A673 (cell line): ENCODE data around the gene ATG5. TPM values are rescaled to one million over a fixed set of nuclear protein-coding genes. Genes with fewer than 3 reads are reported as not detected.
"Not testable (repeated sequence)": the region's sequence is repeated elsewhere in the genome, so short reads cannot be mapped to it uniquely, and the experiment has no call there.

ENCODE experiments used
- BruUV-seq: library from RNA; stranded (reverse); fragments of 400-500 nt; replicated peaks from 2 replicates; lab custom pipeline; 2021; lab: Mats Ljungman, UMichigan
- CTCF ChIA-PET: fragments of 300-600 bp; sonication (Branson Sonifier 250); formaldehyde crosslinking; loops from one replicate; lab custom pipeline; 2022; ENCODE audit warnings: antibody characterized with exemption; lab: Charles Lee
- POLR2A ChIA-PET: fragments of 300-600 bp; sonication (Branson Sonifier 250); formaldehyde crosslinking; loops from one replicate; lab custom pipeline; 2022; ENCODE audit warnings: antibody characterized with exemption; ENCODE audit not compliant: low non-redundant PET; lab: Charles Lee
- DNase-seq: peaks from one replicate; pipeline ENCODE4 v3.0.0-alpha.2; 2015; ENCODE audit warnings: low spot score
- H3K27ac ChIP-seq: fragments of 200-600 bp; sonication (generic); 2 replicates; pipeline ENCODE4 v1.5.1; 2016; ENCODE audit warnings: mixed run types, low read depth, mild to moderate bottlenecking, mixed read lengths, antibody characterized with exemption, low read length; ENCODE audit not compliant: poor library complexity, severe bottlenecking
- H3K27me3 ChIP-seq: fragments of 200-600 bp; sonication (generic); replicated peaks from 2 replicates; pipeline ENCODE4 v1.6.1; 2017; ENCODE audit warnings: mixed run types, low read depth, mild to moderate bottlenecking, mixed read lengths, antibody characterized with exemption, low read length; ENCODE audit not compliant: insufficient read depth, poor library complexity
- H3K36me3 ChIP-seq: fragments of 200-600 bp; sonication (generic); 2 replicates; pipeline ENCODE4 v1.6.1; 2016; ENCODE audit warnings: mixed run types, mild to moderate bottlenecking, mixed read lengths, antibody characterized with exemption, low read length; ENCODE audit not compliant: insufficient read depth, poor library complexity, severe bottlenecking
- H3K4me1 ChIP-seq: fragments of 200-600 bp; sonication (generic); 2 replicates; pipeline ENCODE4 v1.6.1; 2017; ENCODE audit warnings: mixed run types, mild to moderate bottlenecking, mixed read lengths, antibody characterized with exemption, low read length; ENCODE audit not compliant: insufficient read depth, poor library complexity, severe bottlenecking
- H3K4me3 ChIP-seq: fragments of 200-600 bp; sonication (generic); 2 replicates; pipeline ENCODE4 v1.5.1; 2016; ENCODE audit warnings: low read depth, mixed run types, mild to moderate bottlenecking, mixed read lengths, low read length; ENCODE audit not compliant: poor library complexity, severe bottlenecking
- H3K9me3 ChIP-seq: fragments of 200-600 bp; sonication (generic); 2 replicates; pipeline ENCODE4 v1.6.1; 2016; ENCODE audit warnings: mixed run types, low read depth, mild to moderate bottlenecking, mixed read lengths, antibody characterized with exemption, low read length; ENCODE audit not compliant: poor library complexity, severe bottlenecking
- EZH2 ChIP-seq: fragments of 200-600 bp; sonication (generic); IDR thresholded peaks from 2 replicates; pipeline ENCODE4 v1.6.1; 2017; ENCODE audit warnings: borderline replicate concordance, low read depth, mild to moderate bottlenecking, mixed read lengths, antibody characterized with exemption, low read length; ENCODE audit not compliant: poor library complexity, severe bottlenecking
- intact Hi-C: fragments of 100-400 bp; cut with micrococcal nuclease; formaldehyde crosslinking; loops from one replicate; pipeline ENCODE4 v1.10.0; 2022; ENCODE audit not compliant: unreplicated experiment
- total RNA-seq: library from RNA; stranded (reverse); gene quantifications from 2 replicates; pipeline ENCODE4 v1.2.3, GENCODE V29; 2021
- TF ChIP-seq, protein P1 (sequence below): fragments of 300-800, 200-600 bp; sonication (generic); conservative IDR thresholded peaks from 2 replicates; pipeline ENCODE4 v1.5.1; 2017; ENCODE audit warnings: low read depth, mild to moderate bottlenecking, antibody characterized with exemption, low read length, moderate library complexity, mixed read lengths

ATG5 gene
- total RNA-seq, 1 experiment from 2014 or later, result 37.0 TPM

DNA sequence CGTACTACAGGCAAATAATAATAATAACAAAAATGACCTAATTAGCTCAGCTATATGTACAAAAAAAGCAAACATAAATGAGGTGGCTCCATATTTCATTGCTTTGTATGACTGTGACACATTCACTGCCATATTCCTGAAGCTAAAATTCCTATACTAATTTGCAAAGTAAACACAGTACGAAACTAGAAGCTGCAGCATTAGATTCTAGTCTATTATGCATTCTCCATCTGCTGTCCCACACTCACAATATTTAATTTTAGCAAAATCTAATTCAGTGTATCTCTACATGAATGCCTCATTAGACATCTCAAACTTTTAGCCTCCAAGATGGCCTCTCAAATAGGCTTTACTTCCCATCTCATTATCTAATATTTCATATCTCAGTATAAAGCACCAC is 55.1 kb downstream of the ATG5 start:
- CTCF ChIA-PET, result no interaction called here
- Histone ChIP-seq H3K4me1 (no peaks in the 10 kb centered on the region), H3K4me3 (no peak overlapping the region), H3K9me3 (peaks cover 10% of the 10 kb centered on the region), H3K36me3 (no peaks in the 10 kb centered on the region), H3K27me3 (no peaks in the 10 kb centered on the region), H3K27ac (no peak overlapping the region)
- TF ChIP-seq, protein P1, sequence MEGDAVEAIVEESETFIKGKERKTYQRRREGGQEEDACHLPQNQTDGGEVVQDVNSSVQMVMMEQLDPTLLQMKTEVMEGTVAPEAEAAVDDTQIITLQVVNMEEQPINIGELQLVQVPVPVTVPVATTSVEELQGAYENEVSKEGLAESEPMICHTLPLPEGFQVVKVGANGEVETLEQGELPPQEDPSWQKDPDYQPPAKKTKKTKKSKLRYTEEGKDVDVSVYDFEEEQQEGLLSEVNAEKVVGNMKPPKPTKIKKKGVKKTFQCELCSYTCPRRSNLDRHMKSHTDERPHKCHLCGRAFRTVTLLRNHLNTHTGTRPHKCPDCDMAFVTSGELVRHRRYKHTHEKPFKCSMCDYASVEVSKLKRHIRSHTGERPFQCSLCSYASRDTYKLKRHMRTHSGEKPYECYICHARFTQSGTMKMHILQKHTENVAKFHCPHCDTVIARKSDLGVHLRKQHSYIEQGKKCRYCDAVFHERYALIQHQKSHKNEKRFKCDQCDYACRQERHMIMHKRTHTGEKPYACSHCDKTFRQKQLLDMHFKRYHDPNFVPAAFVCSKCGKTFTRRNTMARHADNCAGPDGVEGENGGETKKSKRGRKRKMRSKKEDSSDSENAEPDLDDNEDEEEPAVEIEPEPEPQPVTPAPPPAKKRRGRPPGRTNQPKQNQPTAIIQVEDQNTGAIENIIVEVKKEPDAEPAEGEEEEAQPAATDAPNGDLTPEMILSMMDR, result no peak
- TF ChIP-seq EZH2, result no peak
- no peak for DNase-seq
- intact Hi-C loops, result no loop called here
- BruUV-seq, result no TSS peak
- POLR2A ChIA-PET, result interaction anchor here (0.5 kb wide), 1 partner anchor 13 kb away, joined by 3 read pairs; no protein-coding TSS in a partner anchor

DNA sequence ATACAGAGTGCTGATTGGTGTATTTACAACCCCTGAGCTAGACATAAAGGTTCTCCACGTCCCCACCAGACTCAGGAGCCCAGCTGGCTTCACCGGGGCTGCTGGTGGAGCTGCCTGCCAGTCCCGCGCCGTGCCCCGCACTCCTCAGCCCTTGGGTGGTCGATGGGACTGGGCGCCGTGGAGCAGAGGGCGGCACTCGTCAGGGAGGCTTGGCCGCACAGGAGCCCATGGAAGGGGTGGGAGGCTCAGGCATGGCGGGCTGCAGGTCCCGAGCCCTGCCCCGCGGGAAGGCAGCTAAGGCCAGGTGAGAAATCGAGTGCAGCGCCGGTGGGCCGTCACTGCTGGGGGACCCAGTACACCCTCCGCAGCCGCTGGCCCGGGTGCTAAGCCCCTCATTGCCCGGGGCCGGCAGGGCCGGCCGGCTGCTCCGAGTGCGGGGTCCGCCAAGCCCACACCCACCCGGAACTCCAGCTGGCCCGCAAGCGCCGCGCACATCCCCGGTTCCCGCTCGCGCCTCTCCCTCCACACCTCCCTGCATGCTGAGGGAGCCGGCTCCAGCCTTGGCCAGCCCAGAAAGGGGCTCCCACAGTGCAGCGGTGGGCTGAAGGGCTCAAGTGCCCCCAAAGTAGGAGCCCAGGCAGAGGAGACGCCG is 56.2 kb downstream of the ATG5 start:
- CTCF ChIA-PET, H3K36me3 ChIP-seq, H3K27ac ChIP-seq, H3K27me3 ChIP-seq, H3K4me1 ChIP-seq, H3K4me3 ChIP-seq, DNase-seq, POLR2A ChIA-PET, BruUV-seq, intact Hi-C loops: not testable (repeated sequence)
- H3K9me3 ChIP-seq, result peaks cover 13% of the 10 kb centered on the region

DNA sequence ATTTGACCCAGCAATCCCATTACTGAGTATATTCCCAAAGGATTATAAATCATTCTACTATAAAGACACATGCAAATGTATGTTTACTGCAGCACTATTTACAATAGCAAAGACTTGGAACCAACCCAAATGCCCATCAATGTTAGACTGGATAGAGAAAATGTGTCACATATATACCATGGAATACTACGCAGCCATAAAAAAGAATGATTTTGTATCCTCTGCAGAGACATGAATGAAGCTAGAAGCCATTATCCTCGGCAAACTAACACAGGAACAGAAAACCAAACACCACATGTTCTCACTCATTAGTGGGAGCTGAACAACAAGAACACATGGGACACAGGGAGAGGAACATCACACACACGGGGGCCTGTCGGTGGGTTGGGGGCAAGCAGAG is 57.1 kb downstream of the ATG5 start:
- H3K27ac ChIP-seq, H3K36me3 ChIP-seq, H3K4me1 ChIP-seq, BruUV-seq, intact Hi-C loops, H3K27me3 ChIP-seq, POLR2A ChIA-PET, CTCF ChIA-PET, DNase-seq, H3K4me3 ChIP-seq: not testable (repeated sequence)
- peaks cover 13% of the 10 kb centered on the region for H3K9me3 ChIP-seq

DNA sequence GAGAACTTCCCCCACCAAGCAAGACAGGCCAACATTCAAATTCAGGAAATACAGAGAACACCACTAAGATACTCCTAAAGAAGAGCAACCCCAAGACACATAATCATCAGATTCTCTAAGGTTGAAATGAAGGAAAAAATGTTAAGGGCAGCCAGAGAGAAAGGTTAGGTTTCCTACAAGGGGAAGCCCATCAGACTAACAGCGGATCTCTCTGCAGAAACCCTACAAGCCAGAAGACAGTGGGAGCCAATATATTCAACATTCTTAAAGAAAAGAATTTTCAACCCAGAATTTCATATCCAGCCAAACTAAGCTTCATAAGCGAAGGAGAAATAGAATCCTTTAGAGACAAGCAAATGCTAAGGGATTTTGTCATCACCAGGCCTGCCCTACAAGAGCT is 61.1 kb downstream of the ATG5 start:
- H3K27ac ChIP-seq, H3K36me3 ChIP-seq, CTCF ChIA-PET, H3K4me3 ChIP-seq, DNase-seq, H3K27me3 ChIP-seq, BruUV-seq, H3K4me1 ChIP-seq, POLR2A ChIA-PET, intact Hi-C loops: not testable (repeated sequence)
- H3K9me3 ChIP-seq, result peaks cover 13% of the 10 kb centered on the region

DNA sequence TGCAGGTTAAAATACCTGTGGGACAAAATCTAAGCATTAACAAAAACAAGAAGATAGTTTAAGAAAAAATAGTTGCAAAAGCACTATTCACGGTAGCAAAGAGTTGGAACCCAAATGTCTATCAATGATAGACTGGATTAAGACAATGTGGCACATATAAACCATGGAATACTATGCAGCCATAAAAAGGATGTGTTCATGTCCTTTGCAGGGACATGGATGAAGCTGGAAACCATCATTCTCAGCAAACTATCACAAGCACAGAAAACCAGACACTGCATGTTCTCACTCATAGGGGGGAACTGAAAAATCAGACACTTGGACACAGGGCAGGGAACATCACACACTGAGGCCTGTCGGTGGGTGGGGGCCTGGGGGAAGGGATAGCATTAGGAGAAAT is 65.8 kb downstream of the ATG5 start:
- CTCF ChIA-PET, BruUV-seq, intact Hi-C loops: not testable (repeated sequence)

More for the DNA sequence above, 65.8 kb downstream of the ATG5 start:
- POLR2A ChIA-PET, H3K27me3 ChIP-seq, DNase-seq, H3K27ac ChIP-seq, H3K36me3 ChIP-seq, H3K4me3 ChIP-seq, H3K9me3 ChIP-seq: not testable (repeated sequence)
- peaks cover 21% of the 10 kb centered on the region for H3K4me1 ChIP-seq
